B cell (primary cell): Measurements from ENCODE around the gene MS4A4E. TPM values are rescaled to one million over a fixed set of nuclear protein-coding genes. Genes with fewer than 3 reads are reported as not detected.

ENCODE experiments used
- ATAC-seq: fragments of 200-7000 bp; cut with Tn5 transposase; one replicate; pipeline ENCODE4 v1.10.0; 2021; ENCODE audit warnings: low read depth, mild to moderate bottlenecking, moderate number of reproducible peaks, moderate library complexity
- CTCF ChIA-PET: fragments of 350-600 bp; sonication (Branson Sonifier 250); formaldehyde crosslinking; loops from one replicate; lab custom pipeline; 2021; ENCODE audit warnings: antibody characterized with exemption, inconsistent platforms; lab: Charles Lee
- POLR2A ChIA-PET: fragments of 350-600 bp; sonication (Branson Sonifier 250); formaldehyde crosslinking; loops from one replicate; lab custom pipeline; 2021; ENCODE audit warnings: antibody characterized with exemption; lab: Charles Lee
- DNase-seq: peaks from one replicate; pipeline ENCODE4 v3.0.0; 2013
- H2AFZ ChIP-seq: 2 replicates; pipeline ENCODE4 v1.6.1; 2012; ENCODE audit warnings: mild to moderate bottlenecking, low read depth, low read length; ENCODE audit not compliant: insufficient read depth, poor library complexity, severe bottlenecking
- H3K27ac ChIP-seq, 2 donors: 1 replicate in 1 of 2; 2 replicates in 1 of 2; pipeline ENCODE4 v1.5.1; 2012 to 2013; ENCODE audit warnings: low read length in 2 of 2, mild to moderate bottlenecking in 2 of 2, moderate library complexity in 1 of 2
- H3K27me3 ChIP-seq, 4 experiments: fragments of 200-600 bp in 1 of 4; sonication (generic) in 1 of 4; replicated peaks in 1 of 4; 1 replicate in 2 of 4; 2 replicates in 2 of 4; pipeline versions ENCODE4 v1.6.1 to v1.7.0; 2013 to 2016; ENCODE audit warnings: low read length in 3 of 4, mild to moderate bottlenecking in 2 of 4, mixed read lengths in 1 of 4, moderate library complexity in 1 of 4; ENCODE audit not compliant: insufficient read depth in 4 of 4, control insufficient read depth in 3 of 4; ENCODE audit errors: control extremely low read depth in 1 of 4
- H3K36me3 ChIP-seq, 2 experiments: replicated peaks in 1 of 2; 1 replicate in 1 of 2; 2 replicates in 1 of 2; pipeline versions ENCODE4 v1.6.1 to v1.7.1; 2013; ENCODE audit warnings: low read length in 1 of 2; ENCODE audit not compliant: insufficient read depth in 2 of 2, control insufficient read depth in 1 of 2; ENCODE audit errors: control extremely low read depth in 1 of 2, extremely low read depth in 1 of 2
- H3K4me1 ChIP-seq, 2 donors: fragments of 200-600 bp in 1 of 2; sonication (generic) in 1 of 2; 1 replicate in 1 of 2; 2 replicates in 1 of 2; pipeline versions ENCODE4 v1.5.1 to v1.6.1; 2013 to 2017; ENCODE audit warnings: low read length in 2 of 2; ENCODE audit not compliant: control insufficient read depth in 2 of 2, insufficient read depth in 2 of 2
- H3K4me2 ChIP-seq: replicated peaks from 2 replicates; pipeline ENCODE3; 2012; ENCODE audit warnings: mild to moderate bottlenecking, low read depth, low read length; ENCODE audit not compliant: poor library complexity, severe bottlenecking
- H3K4me3 ChIP-seq, 5 experiments: fragments of 200-600 bp in 1 of 5; sonication (generic) in 1 of 5; 1 replicate in 3 of 5; 2 replicates in 2 of 5; pipeline versions ENCODE4 v1.5.1 to v1.7.0; 2011 to 2016; ENCODE audit warnings: low read length in 4 of 5, mild to moderate bottlenecking in 4 of 5, low read depth in 2 of 5, control low read depth in 1 of 5, moderate library complexity in 1 of 5; ENCODE audit not compliant: insufficient read depth in 1 of 5; ENCODE audit errors: control extremely low read depth in 1 of 5, extremely low read depth in 1 of 5
- H3K79me2 ChIP-seq: fragments of 200-600 bp; sonication (generic); one replicate; pipeline ENCODE4 v1.6.0; 2016; ENCODE audit warnings: low read length; ENCODE audit not compliant: control insufficient read depth, insufficient read depth
- H3K9ac ChIP-seq: fragments of 200-600 bp; sonication (generic); 2 replicates; pipeline ENCODE4 v1.6.1; 2017; ENCODE audit warnings: mild to moderate bottlenecking, low read length, moderate library complexity
- H3K9me3 ChIP-seq, 3 donors: one replicate each; pipeline versions ENCODE4 v1.6.1 to v1.7.1; 2013; ENCODE audit warnings: low read length in 2 of 3; ENCODE audit not compliant: control insufficient read depth in 2 of 3, insufficient read depth in 1 of 3; ENCODE audit errors: control extremely low read depth in 1 of 3
- H4K20me1 ChIP-seq: 2 replicates; pipeline ENCODE4 v1.6.0; 2012; ENCODE audit warnings: mild to moderate bottlenecking, low read length; ENCODE audit not compliant: insufficient read depth, control insufficient read depth, poor library complexity, severe bottlenecking
- H3K27ac Mint-ChIP-seq: one replicate; pipeline ENCODE4 v1.8.0; 2021; ENCODE audit warnings: mixed read lengths
- H3K27me3 Mint-ChIP-seq: one replicate; pipeline ENCODE4 v1.8.0; 2021; ENCODE audit warnings: mixed read lengths
- H3K4me1 Mint-ChIP-seq: one replicate; pipeline ENCODE4 v1.8.0; 2021; ENCODE audit warnings: mixed read lengths
- H3K4me3 Mint-ChIP-seq: one replicate; pipeline ENCODE4 v1.8.0; 2021; ENCODE audit warnings: mixed read lengths
- H3K9me3 Mint-ChIP-seq: one replicate; pipeline ENCODE4 v1.8.0; 2022; ENCODE audit warnings: mixed read lengths; ENCODE audit not compliant: insufficient read depth
- CTCF ChIP-seq: fragments of 200-600 bp; IDR thresholded peaks from one replicate; pipeline ENCODE4 v1.8.0; 2022; ENCODE audit warnings: antibody characterized with exemption, mild to moderate bottlenecking
- EZH2 ChIP-seq: IDR thresholded peaks from 2 replicates; pipeline ENCODE4 v1.6.1; 2012; ENCODE audit warnings: borderline replicate concordance, low read depth, mild to moderate bottlenecking, moderate library complexity, low read length; ENCODE audit not compliant: insufficient read depth, poor library complexity, severe bottlenecking
- WGBS: methylation state at CpG from one replicate; pipeline ENCODE4 v1.1.5; 2013; ENCODE audit warnings: missing lambda C conversion rate; ENCODE audit not compliant: insufficient coverage; 5-methylcytosine and 5-hydroxymethylcytosine counted together
- intact Hi-C: fragments of 100-400 bp; cut with micrococcal nuclease; formaldehyde crosslinking; loops from one replicate; pipeline ENCODE4 v1.10.0; 2022
- polyA plus RNA-seq: library from polyadenylated mRNA; depleted of rRNA; stranded (reverse); fragments of >200 nt; gene quantifications from 2 replicates; pipeline ENCODE4 v1.2.3, GENCODE V29; 2012
- total RNA-seq, 2 donors: library from RNA; stranded (reverse); fragments of 120-200 nt in 1 of 2; gene quantifications; 1 replicate in 1 of 2; 2 replicates in 1 of 2; pipeline versions ENCODE4 v1.2.3 to v1.2.4, GENCODE V29; 2013 to 2022

The MS4A4E gene
- total and polyA plus RNA-seq, 2 donors (not counting 1 experiment from before 2014, with no cell fraction given), result 0.27 to 0.42 TPM

- Mint-ChIP-seq H3K27me3 (peaks cover 12% of the 10 kb centered on the region), H3K4me3 (no peak overlapping the region), H3K27ac (no peak overlapping the region), H3K9me3 (peaks cover 2% of the 10 kb centered on the region), H3K4me1 (no peaks in the 10 kb centered on the region)
- Histone ChIP-seq H3K4me1 (no peaks in the 10 kb centered on the region), H2AFZ (no peak overlapping the region), H3K36me3 (no peaks in the 10 kb centered on the region), H3K27ac (no peak overlapping the region), H3K4me2 (no peak overlapping the region), H3K9ac (no peak overlapping the region), H3K27me3 (no peaks in the 10 kb centered on the region), H4K20me1 (no peaks in the 10 kb centered on the region), H3K4me3 (no peak overlapping the region), H3K79me2 (no peaks in the 10 kb centered on the region), H3K9me3 (peaks cover 1 to 24% (median 18%) of the 10 kb centered on the region in 3 donors)
- WGBS, result no CpG with 5 or more reads among the region's 1 CpG
- TF ChIP-seq EZH2 (no peak), CTCF (no peak)
- ChIA-PET POLR2A (no interaction called here), CTCF (no interaction called here)
- DNase-seq (no peak), ATAC-seq (no peak)
- intact Hi-C loops, result no loop called here
These were observed 78.3 kb downstream of the MS4A4E start for GRCh38 chr11:60164550-60165075.

- POLR2A ChIA-PET, result no interaction called here
- H3K27me3 Mint-ChIP-seq, result peaks cover 17% of the 10 kb centered on the region
- Histone ChIP-seq H3K9me3 (no peaks in the 10 kb centered on the region), H3K27ac (no peak overlapping the region), H3K9ac (no peak overlapping the region), H3K4me2 (no peak overlapping the region), H2AFZ (no peak overlapping the region), H3K27me3 (peaks cover 0 to 5% (median 0%) of the 10 kb centered on the region in 4 experiments), H3K4me1 (no peaks in the 10 kb centered on the region), H4K20me1 (no peaks in the 10 kb centered on the region), H3K4me3 (no peak overlapping the region), H3K36me3 (no peaks in the 10 kb centered on the region), H3K79me2 (no peaks in the 10 kb centered on the region)
- intact Hi-C loops, result no loop called here
- no peaks in the 10 kb centered on the region for H3K9me3 Mint-ChIP-seq
- H3K4me1 Mint-ChIP-seq, result no peaks in the 10 kb centered on the region
- ATAC-seq, result no peak
- DNase-seq, result no peak
- CTCF ChIA-PET, result no interaction called here
- TF ChIP-seq CTCF (no peak), EZH2 (no peak)
- H3K4me3 Mint-ChIP-seq, result no peak overlapping the region
- 79% methylated on average over 3 of the region's 4 CpGs for WGBS
- H3K27ac Mint-ChIP-seq, result no peak overlapping the region
These were observed 81.2 kb downstream of the MS4A4E start for GRCh38 chr11:60161766-60162165.
